HG03469 (cell line): ENCODE results near the gene KLHL21.

Experiments used
- ATAC-seq: cut with Tn5 transposase; IDR thresholded peaks from one replicate; pipeline ENCODE4 v1.9.1; 2021; ENCODE audit warnings: mild to moderate bottlenecking, moderate library complexity, moderate number of reproducible peaks; ENCODE audit not compliant: unreplicated experiment

The KLHL21 gene

GRCh38 chr1:6625584-6626149 lies 23.0 kb upstream of the KLHL21 start:
- no peak for ATAC-seq

GRCh38 chr1:6624710-6625583 lies 22.3 kb upstream of the KLHL21 start, which contains the start of gene THAP3:
TSS of gene THAP3 (plus strand) at chr1:6624868. CDS start at chr1:6625219, 351 bp downstream.
- ATAC-seq = peak; percentile 44

DNA sequence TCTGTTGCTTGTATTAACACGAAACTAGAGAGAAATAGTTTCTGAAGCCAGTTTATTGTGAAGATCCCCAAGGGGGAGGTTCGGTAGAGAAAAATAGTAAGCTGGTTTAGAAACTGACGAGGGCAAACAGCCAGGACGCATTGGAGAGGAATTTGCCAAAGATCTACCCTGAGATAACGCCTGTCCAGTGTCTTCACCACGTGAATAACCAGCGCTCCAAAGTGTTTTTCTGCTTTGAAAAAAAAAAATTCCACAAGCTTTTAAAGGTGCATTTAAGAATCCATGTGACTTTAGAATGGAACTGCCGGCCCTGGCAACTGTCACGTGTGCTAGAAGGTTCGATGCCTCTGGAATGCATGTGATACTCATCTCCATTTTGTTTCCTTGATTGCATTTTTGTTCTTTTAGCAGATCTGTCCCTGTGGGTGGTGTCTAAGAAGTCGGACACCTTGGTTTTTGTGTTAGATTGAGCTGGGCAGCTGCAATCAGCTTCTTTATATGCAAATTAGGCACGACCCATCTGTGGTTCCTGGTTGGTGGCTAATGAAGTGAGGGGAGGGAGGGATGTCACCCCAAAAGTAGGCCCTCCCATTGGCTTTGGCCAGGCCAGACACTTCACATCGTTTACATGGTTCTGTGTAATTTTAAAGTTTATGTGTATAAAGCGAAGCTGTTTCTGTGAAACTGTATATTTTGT lies 20.7 kb upstream of the KLHL21 start:
- ATAC-seq = no peak

DNA sequence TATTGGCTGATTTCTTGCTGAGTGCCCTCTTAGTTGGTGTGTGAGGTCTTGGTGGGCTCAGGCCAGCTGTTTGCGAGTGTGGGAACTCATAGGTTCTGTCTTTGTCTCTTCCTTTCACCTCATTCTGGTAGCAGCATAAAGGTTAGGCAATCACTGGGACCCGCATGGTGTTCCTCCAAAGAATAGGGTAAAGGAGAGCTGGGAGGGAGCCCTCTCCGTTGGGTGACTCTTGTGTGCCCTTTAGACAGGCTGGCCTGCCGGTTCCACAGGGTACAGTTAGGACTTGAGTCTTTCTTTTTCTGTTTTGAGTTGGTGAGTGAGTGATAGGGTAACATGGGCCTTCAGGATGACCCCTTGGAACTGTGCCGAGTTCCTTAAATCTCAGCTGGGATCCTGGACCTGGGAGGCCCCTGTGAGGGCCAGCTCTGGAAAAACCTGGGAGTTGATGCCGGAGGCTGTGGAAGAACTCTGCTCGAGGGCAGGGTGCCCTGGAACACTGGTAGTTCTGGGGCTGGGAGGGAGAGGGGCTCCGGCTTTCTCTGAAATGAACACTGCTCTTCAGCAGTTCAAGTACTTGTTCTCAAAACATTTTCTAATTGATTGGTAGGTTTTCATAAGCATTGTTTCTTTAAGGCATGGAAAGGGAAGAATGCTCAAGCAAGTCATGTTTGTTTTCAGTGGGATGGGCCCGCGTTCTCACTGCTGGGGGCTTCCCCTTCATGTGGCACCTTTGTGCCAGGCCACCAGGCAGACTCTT lies 19.9 kb upstream of the KLHL21 start:
- no peak for ATAC-seq

GRCh38 chr1:6621429-6622391 lies 19.0 kb upstream of the KLHL21 start:
- ATAC-seq = no peak

DNA sequence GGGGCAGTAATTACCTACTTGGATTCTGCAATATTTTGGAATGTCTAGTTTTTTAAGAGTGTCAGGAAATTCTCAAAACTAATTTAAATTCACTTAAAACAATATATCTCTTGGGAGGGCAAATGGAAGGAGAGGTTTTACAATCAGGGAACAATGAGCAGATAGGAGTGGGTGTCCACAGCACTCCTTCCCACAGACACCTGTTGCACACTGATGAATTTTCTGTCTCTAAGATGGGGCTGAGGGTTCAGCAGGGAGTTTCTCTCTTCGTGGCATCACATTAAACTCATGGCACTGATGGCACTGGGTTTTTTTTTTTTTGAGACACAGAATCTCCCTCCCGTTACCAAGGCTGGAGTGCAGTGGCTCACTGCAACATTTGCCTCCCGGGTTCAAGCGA lies 16.4 kb upstream of the KLHL21 start:
- ATAC-seq = no peak

- ATAC-seq = no peak
Measured at GRCh38 chr1:6614929-6615785, 12.5 kb upstream of the KLHL21 start.

DNA sequence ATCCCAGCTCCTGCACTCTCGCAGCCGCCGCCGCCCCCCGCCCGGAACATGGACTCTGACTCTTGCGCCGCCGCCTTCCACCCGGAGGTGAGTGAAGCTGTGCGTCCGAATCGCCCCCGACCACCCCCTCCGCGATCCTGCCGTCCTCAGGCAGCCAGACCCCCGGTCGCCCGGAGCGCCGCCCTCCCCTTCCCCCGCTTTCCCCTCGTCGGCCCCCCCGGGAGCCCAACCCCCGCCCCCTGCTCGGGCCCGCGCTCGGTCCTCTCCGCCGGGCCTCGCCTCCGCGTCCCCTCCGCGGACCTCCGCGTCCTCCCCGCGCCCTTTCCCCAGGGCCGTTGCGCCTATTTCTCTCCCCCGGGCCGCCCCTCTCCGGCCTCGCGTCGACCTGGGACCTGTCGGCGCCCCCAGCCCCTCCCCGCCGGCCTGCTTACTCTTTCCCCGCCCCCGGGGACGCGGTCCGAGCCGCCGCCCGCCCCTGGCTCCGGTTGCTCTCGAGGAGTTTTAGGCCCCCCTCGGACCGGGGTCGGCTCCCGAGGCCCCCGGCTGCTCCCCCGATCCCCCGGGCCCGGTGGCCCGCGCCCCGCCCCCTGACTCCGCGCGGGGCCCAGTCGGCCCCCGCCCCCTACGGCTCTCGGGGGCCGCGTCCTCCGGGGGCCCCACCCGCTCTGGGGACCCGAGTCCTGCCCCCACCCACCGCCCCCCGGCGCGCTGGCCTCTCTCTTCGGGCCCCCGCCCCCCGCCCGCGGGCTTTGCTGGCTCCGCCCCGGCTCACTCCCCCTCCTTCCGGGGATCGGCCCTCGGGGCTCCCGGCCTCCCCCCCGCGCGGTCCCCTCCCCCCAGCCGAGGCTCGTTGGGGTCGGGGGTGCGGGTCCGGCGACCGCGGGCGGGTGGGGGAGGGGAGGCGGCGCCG lies 11.6 kb upstream of the KLHL21 start:
- no peak for ATAC-seq

DNA sequence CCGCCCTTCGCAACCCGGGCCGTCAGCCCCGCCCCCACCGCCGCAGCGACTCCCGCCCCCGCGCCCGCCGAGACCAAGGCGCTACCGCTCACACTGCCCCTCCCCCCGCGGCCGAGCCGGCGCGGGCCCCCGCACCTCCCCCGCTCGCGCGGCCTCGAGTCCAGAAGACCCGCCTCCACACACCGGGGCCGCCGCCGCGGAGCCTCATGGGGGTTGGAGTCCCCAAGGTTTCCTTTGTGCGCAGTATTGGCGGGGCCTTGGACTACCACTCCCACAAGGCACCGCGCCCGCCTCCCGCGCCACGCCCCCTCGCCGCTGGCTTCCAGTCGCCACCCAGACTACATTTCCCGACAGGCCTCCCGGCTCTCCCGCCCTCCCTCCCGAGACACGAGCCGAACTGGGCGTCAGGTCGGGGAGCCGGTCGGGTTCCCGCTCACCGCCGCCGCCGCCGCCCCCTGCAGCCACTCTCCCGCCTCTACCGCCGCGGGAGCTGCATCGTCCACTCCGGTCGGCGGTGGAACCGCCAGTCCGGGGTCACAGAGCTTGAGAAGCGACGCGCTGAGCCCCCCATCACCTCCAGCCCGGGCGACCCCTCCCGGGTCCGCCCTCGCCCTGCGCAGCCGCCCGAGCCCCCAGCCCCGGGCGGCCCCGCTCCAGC lies 10.8 kb upstream of the KLHL21 start, which contains the start of gene PHF13:
TSS of gene PHF13 (plus strand) at position 371 of the 658 bp plus-strand sequence. CDS start 336 bp downstream, outside the sequence.
- peak; percentile 81 for ATAC-seq

DNA sequence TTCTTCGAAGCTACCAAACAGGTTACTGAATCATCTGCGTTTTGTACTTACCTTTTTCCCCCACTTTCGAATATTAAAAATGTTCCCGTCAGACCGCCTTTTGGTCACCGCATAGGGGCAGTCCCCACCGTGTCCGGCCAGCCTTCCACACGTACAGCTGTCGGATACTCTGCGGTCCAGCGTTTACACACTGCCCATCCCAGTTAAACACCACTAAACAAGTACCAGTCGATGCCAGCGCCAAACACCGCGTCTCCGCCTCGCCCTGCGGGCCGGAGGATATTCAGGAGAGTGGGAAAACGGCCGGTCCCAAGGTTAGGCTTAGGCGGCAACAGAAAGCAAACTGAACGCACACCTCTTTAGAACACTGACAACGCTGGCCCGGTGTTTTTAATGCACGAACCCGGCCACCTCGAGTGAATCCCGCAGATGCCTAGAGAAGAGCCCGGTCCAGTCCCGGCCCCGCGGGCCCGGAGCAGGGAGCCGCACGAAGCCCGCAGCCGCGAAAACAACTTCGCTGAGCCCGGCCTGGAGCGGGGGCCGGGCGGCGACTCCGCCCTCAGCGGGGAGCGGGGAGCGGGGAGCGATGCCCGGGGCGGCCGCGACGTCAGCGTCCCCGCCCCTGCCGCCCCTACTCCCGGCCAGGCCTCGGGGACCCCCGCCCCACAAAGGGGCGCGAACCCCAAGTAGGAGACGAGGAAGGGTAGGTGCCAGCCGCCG lies 10.1 kb upstream of the KLHL21 start:
- ATAC-seq = peak; percentile 16

DNA sequence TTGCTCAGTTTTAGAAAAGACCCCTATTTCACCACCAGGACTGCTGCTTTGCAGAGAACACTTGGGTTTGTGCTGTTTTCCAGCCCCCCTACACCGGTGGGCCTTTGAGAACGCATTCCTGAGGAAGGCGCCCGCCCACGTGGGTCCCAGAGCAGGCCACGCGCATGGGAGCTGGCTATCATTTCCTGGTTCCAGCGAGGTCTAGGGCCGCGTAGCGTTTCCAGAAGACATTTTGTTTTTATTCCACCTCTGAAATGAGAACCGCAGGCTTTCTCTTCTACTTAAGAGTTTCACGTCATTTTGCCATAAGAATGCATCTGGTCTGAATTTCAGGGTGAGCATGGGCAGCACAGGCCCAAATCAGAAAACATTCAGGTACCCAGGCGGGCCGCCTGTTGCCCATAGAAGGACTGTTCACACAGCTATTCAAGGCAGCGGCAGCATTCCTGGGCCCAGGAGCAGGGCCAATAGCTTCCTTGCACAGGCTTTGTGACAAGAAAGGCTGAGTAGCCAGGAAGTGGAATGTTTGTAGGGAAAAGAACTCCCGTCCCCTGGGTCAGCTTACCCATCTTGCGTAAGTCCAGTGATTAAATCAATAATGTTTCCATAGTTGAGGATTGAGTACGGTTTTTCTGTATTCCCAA lies 1.4 kb upstream of the KLHL21 start:
- no peak for ATAC-seq

GRCh38 chr1:6603238-6603914 lies 707 bp upstream of the KLHL21 start:
- ATAC-seq = peak; percentile 3

- ATAC-seq = peak; percentile 5
Measured at GRCh38 chr1:6601923-6602668, 573 bp downstream of the KLHL21 start.

DNA sequence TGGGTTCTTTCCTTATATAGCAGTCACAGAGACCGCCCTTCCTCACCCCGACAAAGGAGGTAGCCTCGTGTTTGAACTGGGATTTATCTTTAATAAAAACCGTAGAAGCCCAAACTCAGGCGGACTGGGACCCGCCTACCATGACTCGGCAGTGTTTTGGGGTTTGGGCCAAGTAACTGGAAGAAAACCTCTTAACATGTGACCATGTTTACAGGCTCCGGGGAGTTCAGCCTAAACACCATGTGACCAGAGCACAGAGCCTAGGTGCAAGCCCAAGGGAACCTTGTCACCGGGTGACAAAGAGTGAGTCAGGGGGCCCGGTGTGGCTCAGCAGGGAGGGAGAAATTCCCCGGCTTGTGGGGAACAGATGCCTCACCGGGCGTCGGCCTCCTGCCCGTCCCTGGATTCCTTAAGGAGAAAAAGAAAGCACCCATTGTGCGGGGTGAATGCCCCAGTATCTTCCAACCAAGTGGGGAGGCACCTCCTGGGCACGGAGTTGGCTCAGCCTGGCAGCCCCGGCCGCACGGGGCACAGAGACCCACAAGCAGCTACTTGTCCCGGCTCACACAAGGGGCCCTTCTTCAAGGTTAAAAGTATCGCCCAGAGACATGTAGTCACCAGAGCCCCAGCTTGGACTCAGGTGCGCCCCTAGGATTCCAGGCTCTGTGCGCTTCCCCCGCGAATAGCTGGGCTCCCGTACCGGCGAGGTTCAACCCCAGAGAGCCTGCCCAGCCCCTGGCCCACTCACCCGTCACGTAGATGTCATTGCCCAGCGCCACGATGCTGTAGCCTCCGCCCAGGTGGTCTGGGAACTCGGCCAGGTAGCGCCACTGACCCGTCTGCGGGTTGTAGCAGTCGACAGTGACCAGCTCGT lies 1.4 kb downstream of the KLHL21 start:
- no peak for ATAC-seq
